ENCODE data around the gene DLG3.

DLG3 gene

GRCh38 chrX:70454441-70455365 lies 10.1 kb downstream of the DLG3 start:
- Histone ChIP-seq H3K9me2 (replicated peaks; ENCODE audit: control insufficient read depth, low read length) (no peaks in the 10 kb centered on the region), H3F3A (ENCODE audit: control insufficient read depth, insufficient read depth) (0 out of 2 replicates have a peak, but pooled peaks cover 9% of the 10 kb centered on the region), H4K20me1 (ENCODE audit: control insufficient read depth, insufficient read depth, low read depth, low read length) (no peaks in the 10 kb centered on the region), H3K27me3 (ENCODE audit: control insufficient read depth, low read length) (no peaks in the 10 kb centered on the region), H3K9me3 (ENCODE audit: control insufficient read depth, insufficient read depth, low read length) (no peaks in the 10 kb centered on the region), H3K36me3 (ENCODE audit: control insufficient read depth, low read length) (peaks cover 6% of the 10 kb centered on the region; the same call in 1 of the 2 replicates), H3K79me2 (ENCODE audit: control insufficient read depth, low read length) (peaks cover 21% of the 10 kb centered on the region), H3K4me1 (ENCODE audit: control insufficient read depth, low read length) (peaks cover 45% of the 10 kb centered on the region), H3K4me2 (ENCODE audit: low read length) (peak overlapping the region; percentile 90), H3K4me3 (ENCODE audit: low read length) (peak overlapping the region; percentile 83), H3K27ac (ENCODE audit: low read depth, low read length) (peak overlapping the region; percentile 68)
- TF ChIP-seq CTCF (IDR thresholded peaks at IDR 0.05; ENCODE audit: low read depth, low read length, poor library complexity, severe bottlenecking) (peak; percentile 79), EZH2phosphoT487 (IDR thresholded peaks at IDR 0.05; ENCODE audit: borderline replicate concordance, low read length) (no peak)

GRCh38 chrX:70455366-70456202 lies 10.9 kb downstream of the DLG3 start:
- peaks cover 21% of the 10 kb centered on the region for H3K79me2 ChIP-seq (ENCODE audit: control insufficient read depth, low read length)
- TF ChIP-seq CTCF (IDR thresholded peaks at IDR 0.05; ENCODE audit: low read depth, low read length, poor library complexity, severe bottlenecking) (no peak), EZH2phosphoT487 (IDR thresholded peaks at IDR 0.05; ENCODE audit: borderline replicate concordance, low read length) (no peak)
- peaks cover 6% of the 10 kb centered on the region; the same call in 1 of the 2 replicates for H3K36me3 ChIP-seq (ENCODE audit: control insufficient read depth, low read length)
- peaks cover 45% of the 10 kb centered on the region for H3K4me1 ChIP-seq (ENCODE audit: control insufficient read depth, low read length)
- H4K20me1 ChIP-seq (ENCODE audit: control insufficient read depth, insufficient read depth, low read depth, low read length), result no peaks in the 10 kb centered on the region
- H3F3A ChIP-seq (ENCODE audit: control insufficient read depth, insufficient read depth), result 0 out of 2 replicates have a peak, but pooled peaks cover 9% of the 10 kb centered on the region
- no peaks in the 10 kb centered on the region for H3K9me3 ChIP-seq (ENCODE audit: control insufficient read depth, insufficient read depth, low read length)
- H3K27me3 ChIP-seq (ENCODE audit: control insufficient read depth, low read length), result no peaks in the 10 kb centered on the region
- peak overlapping the region; percentile 90 for H3K4me2 ChIP-seq (ENCODE audit: low read length)
- H3K27ac ChIP-seq (ENCODE audit: low read depth, low read length), result peak overlapping the region; percentile 68
- peak overlapping the region; percentile 83 for H3K4me3 ChIP-seq (ENCODE audit: low read length)
- H3K9me2 ChIP-seq (replicated peaks; ENCODE audit: control insufficient read depth, low read length), result no peaks in the 10 kb centered on the region

GRCh38 chrX:70456256-70456655 lies 11.6 kb downstream of the DLG3 start:
- Histone ChIP-seq H3K27ac (ENCODE audit: low read depth, low read length) (no peak overlapping the region), H3K4me3 (ENCODE audit: low read length) (peak overlapping the region; percentile 83)
- TF ChIP-seq EZH2phosphoT487 (IDR thresholded peaks at IDR 0.05; ENCODE audit: borderline replicate concordance, low read length) (no peak), CTCF (IDR thresholded peaks at IDR 0.05; ENCODE audit: low read depth, low read length, poor library complexity, severe bottlenecking) (no peak)

More at GRCh38 chrX:70456256-70456655, 11.6 kb downstream of the DLG3 start:
- peaks cover 23% of the 10 kb centered on the region for H3K79me2 ChIP-seq (ENCODE audit: control insufficient read depth, low read length)
- 0 out of 2 replicates have a peak, but pooled peaks cover 9% of the 10 kb centered on the region for H3F3A ChIP-seq (ENCODE audit: control insufficient read depth, insufficient read depth)
- peaks cover 6% of the 10 kb centered on the region; the same call in 1 of the 2 replicates for H3K36me3 ChIP-seq (ENCODE audit: control insufficient read depth, low read length)
- H3K9me3 ChIP-seq (ENCODE audit: control insufficient read depth, insufficient read depth, low read length), result no peaks in the 10 kb centered on the region
- no peaks in the 10 kb centered on the region for H3K27me3 ChIP-seq (ENCODE audit: control insufficient read depth, low read length)
- H4K20me1 ChIP-seq (ENCODE audit: control insufficient read depth, insufficient read depth, low read depth, low read length), result no peaks in the 10 kb centered on the region
- no peaks in the 10 kb centered on the region for H3K9me2 ChIP-seq (replicated peaks; ENCODE audit: control insufficient read depth, low read length)
- peak overlapping the region; percentile 90 for H3K4me2 ChIP-seq (ENCODE audit: low read length)
- peaks cover 45% of the 10 kb centered on the region for H3K4me1 ChIP-seq (ENCODE audit: control insufficient read depth, low read length)
